Measurements from ENCODE around the gene RBMS3. TPM values are rescaled to one million over a fixed set of nuclear protein-coding genes. Genes with fewer than 3 reads are reported as not detected.

Gene RBMS3
- total RNA-seq, 1 donor from 2014 or later, result 70.0 TPM

DNA sequence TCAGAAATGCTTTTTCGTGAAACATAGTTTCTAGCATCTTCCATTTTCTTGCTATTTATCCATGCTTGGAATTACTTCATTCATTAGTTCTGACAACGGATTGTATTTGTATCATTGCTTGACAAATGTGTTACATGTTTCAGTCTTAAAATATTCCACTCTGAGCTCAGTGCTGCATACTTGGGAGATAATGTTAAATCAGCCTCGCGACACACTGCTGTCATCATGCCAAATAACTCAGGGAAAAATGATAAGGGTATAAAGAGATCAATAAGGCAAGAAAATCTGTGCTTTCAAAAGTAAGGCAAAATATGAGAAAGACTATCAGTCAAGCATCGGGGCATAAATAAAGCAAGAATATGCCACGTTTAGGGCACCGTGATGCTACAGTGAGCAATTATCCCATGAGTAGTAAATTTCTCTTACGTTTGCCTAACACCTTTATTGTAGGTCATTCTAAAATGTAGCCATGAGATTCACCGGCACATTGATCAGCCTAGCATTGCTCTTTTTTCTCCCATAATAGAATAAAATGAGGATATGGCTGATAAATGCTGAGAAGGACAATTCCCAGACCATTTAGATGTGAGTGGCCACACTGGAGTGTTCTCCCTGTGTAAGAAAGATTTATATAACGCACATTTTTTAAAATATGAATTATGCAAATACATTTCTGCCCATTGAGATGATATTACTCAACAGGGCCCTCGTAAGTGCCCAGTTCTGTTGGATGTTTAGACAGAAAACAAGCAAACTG is 133.8 kb downstream of the RBMS3 start:
- intact Hi-C loops (cut with DNase I), result no loop called here
- Histone ChIP-seq H3K27ac (no peak overlapping the region), H3K4me3 (no peak overlapping the region), H3K27me3 (no peaks in the 10 kb centered on the region), H3K4me1 (peaks cover 8% of the 10 kb centered on the region), H3K9me3 (no peaks in the 10 kb centered on the region), H3K36me3 (no peaks in the 10 kb centered on the region)
- TF ChIP-seq POLR2A (IDR thresholded peaks at IDR 0.05), result no peak
- TF ChIP-seq, protein P1, sequence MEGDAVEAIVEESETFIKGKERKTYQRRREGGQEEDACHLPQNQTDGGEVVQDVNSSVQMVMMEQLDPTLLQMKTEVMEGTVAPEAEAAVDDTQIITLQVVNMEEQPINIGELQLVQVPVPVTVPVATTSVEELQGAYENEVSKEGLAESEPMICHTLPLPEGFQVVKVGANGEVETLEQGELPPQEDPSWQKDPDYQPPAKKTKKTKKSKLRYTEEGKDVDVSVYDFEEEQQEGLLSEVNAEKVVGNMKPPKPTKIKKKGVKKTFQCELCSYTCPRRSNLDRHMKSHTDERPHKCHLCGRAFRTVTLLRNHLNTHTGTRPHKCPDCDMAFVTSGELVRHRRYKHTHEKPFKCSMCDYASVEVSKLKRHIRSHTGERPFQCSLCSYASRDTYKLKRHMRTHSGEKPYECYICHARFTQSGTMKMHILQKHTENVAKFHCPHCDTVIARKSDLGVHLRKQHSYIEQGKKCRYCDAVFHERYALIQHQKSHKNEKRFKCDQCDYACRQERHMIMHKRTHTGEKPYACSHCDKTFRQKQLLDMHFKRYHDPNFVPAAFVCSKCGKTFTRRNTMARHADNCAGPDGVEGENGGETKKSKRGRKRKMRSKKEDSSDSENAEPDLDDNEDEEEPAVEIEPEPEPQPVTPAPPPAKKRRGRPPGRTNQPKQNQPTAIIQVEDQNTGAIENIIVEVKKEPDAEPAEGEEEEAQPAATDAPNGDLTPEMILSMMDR (IDR thresholded peaks at IDR 0.05), result no peak
- no peak for TF ChIP-seq POLR2AphosphoS5 (IDR thresholded peaks at IDR 0.05; ENCODE audit: insufficient read depth in 1 of 2, low read depth in 1 of 2)
- no peak for DNase-seq (ENCODE audit: extremely low spot score in 2 of 2)

DNA sequence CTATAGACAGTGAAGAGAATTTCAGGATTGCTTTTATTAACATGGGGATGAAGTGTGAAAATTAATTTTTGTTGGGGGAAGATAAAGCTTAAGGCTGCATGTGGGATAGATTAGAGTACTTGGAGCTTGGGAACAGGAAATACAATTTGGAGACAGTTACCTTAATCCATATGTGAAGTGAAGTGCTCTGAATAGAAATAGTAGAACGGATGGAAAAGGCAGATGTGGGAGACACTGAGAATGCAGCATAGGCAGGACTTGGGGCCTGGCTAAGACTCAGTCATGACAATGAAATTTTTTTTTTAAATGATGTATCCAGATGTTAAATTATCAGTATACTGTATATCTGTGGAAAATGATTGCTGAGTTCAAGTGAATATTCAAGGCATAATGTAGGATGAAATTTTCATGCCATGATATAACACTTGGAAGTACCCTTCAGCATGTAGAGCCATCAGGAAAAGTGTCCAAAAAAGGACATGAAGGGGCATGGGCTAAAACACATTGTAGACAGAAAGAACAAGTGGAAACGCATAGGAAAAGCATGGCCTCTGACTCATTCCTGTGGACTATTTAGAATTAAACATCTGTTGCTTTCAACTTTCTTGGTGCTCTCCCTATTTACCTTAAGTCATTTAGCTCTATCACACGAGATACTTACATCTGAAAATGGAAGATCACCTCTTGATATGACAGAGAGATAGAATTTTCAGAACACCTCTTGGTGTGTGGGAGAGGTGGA is 134.8 kb downstream of the RBMS3 start:
- DNase-seq (ENCODE audit: extremely low spot score in 2 of 2), result no peak
- no peaks in the 10 kb centered on the region for H3K36me3 ChIP-seq
- no peak overlapping the region for H3K27ac ChIP-seq
- H3K4me1 ChIP-seq, result peaks cover 4% of the 10 kb centered on the region
- H3K27me3 ChIP-seq, result no peaks in the 10 kb centered on the region
- TF ChIP-seq POLR2AphosphoS5 (IDR thresholded peaks at IDR 0.05; ENCODE audit: insufficient read depth in 1 of 2, low read depth in 1 of 2) (no peak), POLR2A (IDR thresholded peaks at IDR 0.05) (no peak)
- TF ChIP-seq, protein P1 (IDR thresholded peaks at IDR 0.05), result no peak
- no peaks in the 10 kb centered on the region for H3K9me3 ChIP-seq
- no peak overlapping the region for H3K4me3 ChIP-seq
- intact Hi-C loops (cut with DNase I), result no loop called here

DNA sequence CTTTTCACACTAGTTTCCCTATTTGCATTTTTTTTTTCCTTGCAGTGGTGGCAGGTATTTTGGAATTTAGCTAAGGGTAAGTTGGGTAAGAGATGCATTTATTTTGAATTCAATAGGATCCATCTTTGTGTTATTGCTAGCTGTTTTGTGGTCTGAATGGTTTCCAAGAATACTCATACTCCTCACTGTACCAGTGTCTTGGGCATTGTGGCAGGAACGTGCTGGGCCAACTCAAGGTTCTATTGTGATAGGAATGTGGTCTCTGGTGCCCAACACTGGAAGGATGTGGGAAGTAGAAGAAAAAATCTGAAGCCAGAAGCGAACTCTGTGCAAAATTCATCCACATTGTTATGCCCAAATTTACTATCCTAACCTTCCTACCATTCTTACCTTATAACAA is 135.6 kb downstream of the RBMS3 start:
- intact Hi-C loops (cut with DNase I), result no loop called here
- TF ChIP-seq, protein P1 (IDR thresholded peaks at IDR 0.05), result no peak
- TF ChIP-seq POLR2AphosphoS5 (IDR thresholded peaks at IDR 0.05; ENCODE audit: insufficient read depth in 1 of 2, low read depth in 1 of 2) (no peak), POLR2A (IDR thresholded peaks at IDR 0.05) (no peak)
- DNase-seq (ENCODE audit: extremely low spot score in 2 of 2), result no peak

DNA sequence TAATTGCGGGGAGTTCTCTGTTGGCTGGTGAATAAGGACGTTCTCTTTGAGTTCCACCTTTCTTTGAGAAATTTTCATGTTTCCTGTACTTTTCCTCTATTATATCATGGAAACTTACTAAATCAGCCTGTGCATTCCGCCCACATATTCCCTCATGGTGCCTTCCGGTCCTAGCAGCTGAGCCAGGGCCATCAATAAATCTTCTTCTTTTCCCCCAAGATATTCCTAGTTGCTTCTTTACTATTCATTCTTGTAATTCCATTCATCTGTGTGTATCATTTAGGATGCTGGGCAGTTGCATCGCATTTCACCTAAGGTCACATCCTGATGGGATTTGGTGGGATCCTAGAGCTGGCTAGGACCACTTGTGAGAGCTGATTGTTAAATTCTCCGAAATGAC is 139.2 kb downstream of the RBMS3 start:
- no peaks in the 10 kb centered on the region for H3K27me3 ChIP-seq
- H3K36me3 ChIP-seq, result no peaks in the 10 kb centered on the region
- H3K9me3 ChIP-seq, result no peaks in the 10 kb centered on the region
- H3K4me3 ChIP-seq, result no peak overlapping the region
- no peak overlapping the region for H3K27ac ChIP-seq
- DNase-seq (ENCODE audit: extremely low spot score in 2 of 2), result no peak
- intact Hi-C loops (cut with DNase I), result no loop called here
- no peaks in the 10 kb centered on the region for H3K4me1 ChIP-seq
- no peak for TF ChIP-seq POLR2AphosphoS5 (IDR thresholded peaks at IDR 0.05; ENCODE audit: insufficient read depth in 1 of 2, low read depth in 1 of 2)
- TF ChIP-seq, protein P1 (IDR thresholded peaks at IDR 0.05), result no peak
- TF ChIP-seq POLR2A (IDR thresholded peaks at IDR 0.05), result no peak

More for the DNA sequence above, 135.6 kb downstream of the RBMS3 start:
- Histone ChIP-seq H3K4me1 (no peaks in the 10 kb centered on the region), H3K27me3 (no peaks in the 10 kb centered on the region), H3K4me3 (no peak overlapping the region), H3K36me3 (no peaks in the 10 kb centered on the region), H3K27ac (no peak overlapping the region), H3K9me3 (no peaks in the 10 kb centered on the region)

Data from vagina (tissue), 2 donors.